Right lung (tissue), 5 donors: ENCODE results near the gene DGKH. TPM values are rescaled to one million over a fixed set of nuclear protein-coding genes. Genes with fewer than 3 reads are reported as not detected.
"Not testable (repeated sequence)": the region's sequence is repeated elsewhere in the genome, so short reads cannot be mapped to it uniquely, and the experiment has no call there.

Experiments used
- DNase-seq, 2 donors: peaks; one replicate each; pipeline ENCODE4 v3.0.0-alpha.2; 2013
- polyA plus RNA-seq, 5 donors: library from polyadenylated mRNA; unstranded; fragments of 120-200 nt; gene quantifications; one replicate each; pipeline versions ENCODE4 v1.2.1 to v1.2.3, GENCODE V29; 2013; ENCODE audit warnings: inconsistent platforms in 1 of 5, low replicate concordance in 1 of 5; ENCODE audit not compliant: insufficient read length in 5 of 5, insufficient read depth in 1 of 5

DGKH gene
- polyA plus RNA-seq, 5 donors = 7.6 to 12.3 (median 11.0) TPM

DNA sequence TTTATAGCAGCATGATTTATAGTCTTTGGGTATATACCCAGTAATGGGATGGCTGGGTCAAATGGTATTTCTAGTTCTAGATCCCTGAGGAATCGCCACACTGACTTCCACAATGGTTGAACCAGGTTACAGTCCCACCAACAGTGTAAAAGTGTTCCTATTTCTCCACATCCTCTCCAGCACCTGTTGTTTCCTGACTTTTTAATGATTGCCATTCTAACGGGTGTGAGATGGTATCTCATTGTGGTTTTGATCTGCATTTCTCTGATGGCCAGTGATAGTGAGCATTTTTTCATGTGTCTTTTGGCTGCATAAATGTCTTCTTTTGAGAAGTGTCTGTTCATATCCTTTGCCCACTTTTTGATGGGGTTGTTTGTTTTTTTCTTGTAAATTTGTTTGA is 114.9 kb downstream of the DGKH start:
- DNase-seq = not testable (repeated sequence)

DNA sequence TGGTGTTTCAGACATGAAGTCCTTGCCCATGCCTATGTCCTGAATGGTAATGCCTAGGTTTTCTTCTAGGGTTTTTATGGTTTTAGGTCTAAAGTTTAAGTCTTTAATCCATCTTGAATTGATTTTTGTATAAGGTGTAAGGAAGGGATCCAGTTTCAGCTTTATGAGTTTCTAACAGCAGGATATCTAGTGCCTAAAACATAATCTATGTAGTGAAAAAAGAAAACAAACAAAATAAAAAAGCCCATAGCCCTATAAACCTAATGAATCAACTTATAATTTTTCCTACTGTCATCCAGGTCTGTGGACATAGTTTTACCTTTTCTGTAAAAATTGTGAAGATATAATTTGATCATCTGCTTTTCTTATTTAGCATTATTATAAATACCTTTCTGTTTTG is 115.5 kb downstream of the DGKH start:
- DNase-seq = not testable (repeated sequence)

DNA sequence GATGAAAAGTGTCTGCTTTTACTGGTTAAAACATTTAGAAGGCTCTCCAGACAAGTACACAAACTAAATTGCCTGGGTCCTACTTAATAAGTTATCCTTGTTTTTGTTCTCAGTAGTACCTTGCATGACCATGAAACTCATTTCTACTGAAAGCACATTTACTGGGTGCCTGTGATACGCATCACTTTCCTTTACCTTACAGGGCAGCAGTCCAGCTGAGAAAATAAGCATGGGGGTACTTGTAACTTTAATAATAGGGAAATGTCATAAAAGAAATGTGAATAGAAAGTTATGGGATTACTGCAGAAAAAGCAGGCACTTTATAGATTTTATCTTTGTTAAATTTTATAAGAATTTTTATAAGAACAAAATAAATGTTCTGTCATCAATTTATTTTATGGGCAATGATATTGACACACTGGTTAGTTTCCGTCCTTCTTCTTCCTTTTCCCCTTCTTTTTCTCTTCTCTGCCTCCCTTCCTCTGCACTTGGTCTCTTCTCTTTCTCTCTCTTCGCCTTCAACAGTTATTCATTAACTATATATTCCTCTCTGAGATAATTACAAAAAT is 116.2 kb downstream of the DGKH start:
- no peak for DNase-seq

DNA sequence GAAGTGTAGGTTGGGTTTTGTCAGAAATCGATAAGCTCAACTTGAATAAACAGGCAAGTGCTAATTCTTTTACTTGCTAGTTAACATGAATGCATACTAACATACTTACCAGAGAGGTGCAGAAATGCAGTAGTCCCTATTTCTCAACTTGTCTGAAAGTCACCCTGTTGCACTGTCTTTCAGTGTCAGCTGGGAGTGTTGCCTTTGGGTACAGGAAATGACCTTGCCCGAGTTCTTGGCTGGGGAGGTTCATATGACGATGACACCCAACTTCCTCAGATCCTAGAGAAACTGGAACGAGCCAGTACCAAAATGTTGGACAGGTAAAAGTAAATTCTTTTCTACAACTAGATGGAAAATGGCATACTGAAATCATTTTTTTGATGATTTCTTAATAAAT is 120.0 kb downstream of the DGKH start:
- DNase-seq = no peak

DNA sequence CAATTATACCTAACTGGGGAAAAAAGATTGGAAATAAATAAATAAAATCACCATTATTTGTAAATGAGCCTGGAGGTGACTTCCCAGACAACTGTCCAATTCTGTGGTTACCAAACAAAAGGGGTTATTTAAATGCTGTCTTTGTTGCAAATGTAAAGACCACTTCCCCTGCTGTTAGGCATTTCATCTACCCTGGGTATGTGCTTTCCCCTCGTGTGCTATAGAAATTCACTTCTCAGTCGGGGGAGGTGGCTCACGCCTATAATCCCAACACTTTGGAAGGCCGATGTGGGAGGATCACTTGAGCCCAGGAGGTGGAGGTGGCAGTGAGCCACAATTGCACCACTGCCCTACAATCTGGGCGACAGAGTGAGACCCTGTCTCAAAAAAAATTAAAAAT is 121.6 kb downstream of the DGKH start:
- DNase-seq = no peak

DNA sequence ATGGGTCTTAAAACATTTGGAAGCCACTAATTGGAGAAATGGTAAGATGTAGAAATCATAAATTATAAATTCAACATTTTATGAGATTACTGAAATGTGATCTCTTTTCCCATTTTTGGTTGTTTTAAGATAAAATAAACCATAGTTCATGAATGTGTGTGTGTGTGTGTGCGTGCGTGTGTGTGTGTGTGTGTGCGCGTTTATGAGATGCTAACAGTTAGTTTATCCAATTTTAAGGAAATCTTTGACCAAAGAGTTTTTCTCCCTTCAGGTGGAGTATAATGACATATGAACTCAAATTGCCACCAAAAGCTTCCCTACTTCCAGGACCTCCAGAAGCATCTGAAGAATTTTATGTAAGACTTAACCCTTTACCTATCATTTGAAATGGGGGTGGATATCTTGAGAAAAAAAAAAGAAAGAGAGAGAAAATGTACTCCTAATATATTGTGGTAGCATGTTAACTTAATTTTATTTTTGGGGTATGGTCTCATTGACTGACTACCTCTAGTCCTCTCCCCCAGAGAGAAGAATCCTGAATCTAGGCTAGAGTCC is 125.4 kb downstream of the DGKH start:
- no peak for DNase-seq

DNA sequence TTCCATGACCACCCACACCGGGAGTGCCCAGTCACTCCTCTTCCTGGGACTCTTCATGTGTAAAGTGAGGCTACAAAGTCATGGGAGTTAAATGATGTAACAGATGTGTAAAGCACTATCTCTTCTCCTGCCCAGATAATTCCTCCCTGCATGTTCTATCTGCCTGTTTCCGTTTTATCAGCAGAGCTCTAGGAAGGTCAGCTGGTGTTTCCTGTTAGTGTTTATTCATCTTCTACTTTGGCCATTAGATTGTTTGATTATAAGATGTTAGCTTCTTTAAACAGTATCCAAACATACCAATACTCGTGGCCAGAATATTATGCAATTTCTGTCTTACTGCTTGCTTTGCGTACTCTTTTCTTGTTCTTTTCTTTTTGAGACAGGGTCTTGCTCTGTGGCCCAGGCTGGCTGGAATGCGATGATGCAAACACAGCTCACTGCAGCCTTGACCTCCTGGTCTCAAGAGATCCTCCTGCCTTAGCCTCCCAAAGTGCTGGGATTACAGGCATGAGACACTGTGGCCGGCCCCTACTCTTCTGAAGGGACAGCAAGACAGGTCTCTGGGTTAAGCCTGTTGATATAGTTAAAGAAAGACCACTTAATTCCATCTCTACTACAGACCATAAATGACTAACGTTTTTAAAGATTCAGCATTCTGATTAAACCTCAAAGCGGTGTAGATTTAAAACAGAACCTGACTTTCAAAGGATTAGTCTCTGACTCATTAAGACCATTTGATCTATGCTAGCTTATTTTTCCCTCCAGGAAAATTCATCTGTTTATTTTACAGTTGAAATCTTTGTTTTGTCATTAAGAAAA is 126.1 kb downstream of the DGKH start:
- no peak for DNase-seq

DNA sequence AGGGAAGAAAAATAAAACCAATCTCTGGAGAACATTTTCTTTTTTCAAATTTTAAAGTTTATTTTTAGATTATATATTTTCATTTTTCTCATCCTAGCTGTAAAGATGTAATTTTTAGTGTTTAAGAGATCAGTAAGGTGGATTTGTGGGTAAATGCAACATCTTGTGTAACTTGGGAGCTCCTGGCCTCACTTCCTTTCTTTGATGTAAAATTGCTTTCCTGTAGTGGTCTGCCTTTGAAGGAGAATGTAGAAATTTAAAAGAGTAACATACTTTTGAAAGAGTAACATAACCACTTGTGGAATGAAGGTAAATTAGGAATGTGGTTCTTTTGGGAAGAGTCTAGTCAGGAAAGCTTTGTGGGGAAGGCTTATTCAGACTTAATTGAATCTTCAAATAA is 127.8 kb downstream of the DGKH start:
- DNase-seq = no peak

DNA sequence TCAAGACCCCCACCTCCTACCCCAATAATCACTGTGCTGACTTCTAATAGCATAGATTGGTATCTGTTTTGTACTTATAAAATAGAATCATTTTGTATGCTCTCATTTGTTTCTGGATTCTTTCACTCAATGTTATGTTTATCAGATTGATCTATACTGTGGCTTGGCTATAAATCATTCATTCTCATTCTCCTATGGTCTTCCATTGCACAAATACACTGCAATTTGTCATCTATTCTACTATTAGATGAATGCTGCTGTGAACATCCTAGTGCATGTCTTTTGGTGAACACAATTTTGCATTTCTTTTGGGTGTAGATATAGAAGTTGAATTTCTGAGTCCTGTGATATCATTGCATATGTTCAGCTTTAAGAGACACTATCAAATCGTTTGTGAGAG is 128.7 kb downstream of the DGKH start:
- DNase-seq = no peak

DNA sequence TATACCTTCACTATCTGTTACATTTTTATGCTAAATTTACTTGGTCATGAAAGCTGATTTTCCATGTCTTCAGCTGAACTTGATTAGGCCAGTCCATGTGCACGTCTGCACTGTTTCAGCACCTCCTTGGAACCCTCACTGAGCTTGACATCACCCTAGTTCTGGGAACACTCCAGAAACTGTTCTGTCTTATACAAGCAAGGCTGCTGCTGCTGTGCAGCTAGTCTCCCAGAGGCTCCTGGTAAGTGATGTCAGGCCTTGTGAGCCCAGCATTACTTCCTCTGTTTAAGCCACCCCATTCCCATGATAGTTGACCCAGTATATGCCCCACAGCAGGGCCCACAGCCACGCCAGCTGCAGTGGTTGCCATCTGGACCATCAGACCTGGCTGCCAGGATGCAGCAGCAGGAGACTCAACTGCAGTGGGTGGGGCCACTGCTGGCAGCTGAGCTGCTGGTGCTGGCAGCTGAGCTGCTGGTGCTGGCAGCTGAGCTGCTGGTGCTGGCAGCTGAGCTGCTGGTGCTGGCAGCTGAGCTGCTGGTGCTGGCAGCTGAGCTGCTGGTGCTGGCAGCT is 133.0 kb downstream of the DGKH start:
- DNase-seq = no peak

DNA sequence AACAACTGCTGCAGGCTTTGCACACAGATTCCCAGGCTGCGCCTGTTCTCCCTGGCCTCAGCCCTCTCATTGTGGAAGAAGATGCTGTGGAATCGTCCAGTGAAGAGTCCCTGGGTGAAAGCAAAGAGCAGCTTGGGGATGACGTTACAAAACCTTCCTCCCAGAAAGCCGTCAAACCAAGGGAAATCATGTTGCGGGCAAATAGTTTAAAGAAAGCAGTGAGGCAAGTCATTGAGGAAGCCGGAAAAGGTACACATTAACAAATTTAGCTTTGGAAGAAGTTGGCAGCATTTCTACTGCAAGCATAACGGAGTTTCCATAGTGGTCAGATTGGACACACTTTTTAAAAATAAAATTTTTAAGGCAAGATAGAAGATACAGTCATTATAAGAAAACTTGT is 140.6 kb downstream of the DGKH start:
- DNase-seq = no peak

DNA sequence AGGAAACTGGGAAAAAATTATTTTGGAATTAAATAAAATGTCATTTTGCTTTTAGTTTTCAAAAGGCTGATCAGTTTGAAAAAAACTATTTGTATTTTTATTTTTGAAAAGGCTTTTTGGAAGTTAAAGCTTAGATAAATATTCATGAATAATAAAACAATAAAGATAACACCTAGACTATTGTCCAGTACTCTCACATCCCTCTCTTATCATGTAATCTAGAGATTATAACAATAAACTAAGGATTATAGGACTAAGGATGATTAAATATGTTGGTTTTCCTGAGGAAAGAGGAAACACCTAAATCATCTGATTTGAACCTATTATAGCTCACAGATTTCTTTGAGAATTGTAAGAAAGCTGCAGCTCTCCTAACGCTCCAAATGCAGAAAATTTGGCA is 142.1 kb downstream of the DGKH start:
- no peak for DNase-seq

DNA sequence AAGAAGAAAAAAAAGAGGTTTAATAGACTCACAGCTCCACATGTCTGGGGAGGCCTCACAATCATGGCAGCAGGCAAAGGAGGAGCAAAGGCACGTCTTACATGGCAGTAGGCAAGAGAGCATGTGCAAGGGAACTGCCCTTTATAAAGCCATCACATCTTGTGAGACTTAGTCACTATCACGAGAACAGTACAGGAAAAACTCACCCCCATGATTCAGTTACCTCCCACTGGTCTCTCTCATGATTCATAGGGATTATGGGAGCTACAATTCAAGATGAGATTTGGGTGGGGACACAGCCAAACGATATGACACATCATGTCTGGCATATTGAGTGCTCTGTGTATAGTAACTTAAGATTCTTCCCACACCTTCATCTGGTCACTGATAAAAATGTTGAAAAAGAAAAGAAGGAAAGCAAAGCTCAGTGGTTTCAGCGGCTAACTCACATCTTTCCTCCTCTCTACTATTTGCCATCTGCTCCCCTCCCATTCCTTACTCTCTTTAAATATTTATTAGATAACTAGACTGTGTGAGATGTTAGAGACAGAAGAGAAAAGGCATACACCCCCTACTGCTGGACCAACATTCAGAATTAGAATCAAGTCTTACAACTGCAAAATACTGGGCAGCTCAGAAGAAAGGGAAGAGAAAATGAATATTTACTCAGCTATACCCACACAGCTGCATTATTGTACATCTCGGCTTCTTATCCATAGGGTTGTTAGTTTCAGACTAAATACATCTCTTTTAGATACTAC is 163.4 kb downstream of the DGKH start:
- no peak for DNase-seq

DNA sequence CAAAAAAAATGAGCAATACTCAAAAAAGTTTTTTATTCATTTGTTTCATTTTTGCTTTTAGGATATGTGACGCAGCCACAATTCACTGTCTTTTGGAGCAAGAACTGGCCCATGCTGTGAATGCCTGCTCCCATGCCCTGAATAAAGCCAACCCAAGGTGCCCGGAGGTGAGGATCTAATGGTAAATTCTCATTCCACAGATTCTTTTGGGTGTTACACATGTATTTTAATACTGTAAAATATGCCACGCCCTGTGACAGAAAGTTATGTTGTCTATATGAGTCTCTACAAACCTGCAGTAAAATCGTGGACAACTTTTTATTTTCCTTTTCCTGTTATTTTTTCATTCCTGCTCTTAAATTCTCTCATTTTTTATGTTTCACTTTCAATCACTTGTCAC is 166.0 kb downstream of the DGKH start:
- DNase-seq = no peak

DNA sequence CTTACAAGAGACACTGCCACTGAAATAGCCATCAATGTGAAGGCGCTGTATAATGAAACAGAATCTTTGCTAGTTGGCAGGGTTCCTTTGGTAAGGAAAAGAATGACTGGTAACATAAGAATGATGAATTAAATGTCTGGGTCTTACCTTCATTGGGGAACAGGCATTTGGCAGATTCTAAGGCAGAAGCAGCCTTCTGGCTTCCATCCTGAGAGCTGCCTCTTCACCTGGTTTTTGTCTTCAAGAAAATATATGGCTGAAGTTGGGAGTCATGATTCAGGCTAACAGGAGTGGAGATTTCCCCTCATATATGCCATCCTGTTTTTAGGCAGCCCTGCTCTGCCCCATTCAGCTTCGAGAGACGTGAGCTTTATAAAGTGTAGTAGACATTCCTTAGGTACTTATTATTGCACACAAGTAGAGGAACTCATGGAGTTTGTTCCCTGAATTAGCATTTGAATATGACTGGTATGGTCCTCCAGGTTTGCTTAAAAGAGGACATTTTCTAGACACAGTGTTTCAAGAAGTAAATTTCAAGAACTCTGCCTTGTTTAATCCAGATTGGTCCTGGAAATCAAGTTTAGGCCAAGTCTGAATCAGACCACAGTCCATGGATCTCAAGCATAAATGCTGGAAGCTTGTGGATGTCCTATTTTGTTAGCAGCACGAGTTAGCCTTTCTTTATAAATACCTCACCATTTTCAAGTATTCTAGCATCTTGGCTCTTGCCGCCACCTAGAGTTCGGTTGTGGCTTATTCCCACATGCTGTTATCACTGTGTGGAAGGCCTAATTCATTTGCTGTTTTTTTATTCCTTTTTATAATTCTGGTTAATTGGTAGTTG is 167.4 kb downstream of the DGKH start:
- DNase-seq = peak in 1 of 2 donors; percentile 41

DNA sequence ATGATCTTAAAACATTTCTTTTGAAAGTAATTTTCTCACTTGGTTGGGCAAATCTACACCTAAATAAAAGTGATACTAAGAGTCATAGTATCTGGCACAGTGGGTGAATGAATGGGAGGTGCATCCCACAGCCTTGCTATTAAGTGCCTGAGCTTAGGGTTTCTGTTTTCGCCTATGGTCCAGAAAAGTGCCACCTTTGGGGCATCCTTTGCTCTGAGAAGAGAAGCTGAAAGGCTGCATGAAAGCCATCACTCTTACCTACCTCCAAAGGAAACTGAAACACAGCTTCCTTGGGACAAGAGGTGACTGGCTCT is 167.9 kb downstream of the DGKH start:
- no peak for DNase-seq

DNA sequence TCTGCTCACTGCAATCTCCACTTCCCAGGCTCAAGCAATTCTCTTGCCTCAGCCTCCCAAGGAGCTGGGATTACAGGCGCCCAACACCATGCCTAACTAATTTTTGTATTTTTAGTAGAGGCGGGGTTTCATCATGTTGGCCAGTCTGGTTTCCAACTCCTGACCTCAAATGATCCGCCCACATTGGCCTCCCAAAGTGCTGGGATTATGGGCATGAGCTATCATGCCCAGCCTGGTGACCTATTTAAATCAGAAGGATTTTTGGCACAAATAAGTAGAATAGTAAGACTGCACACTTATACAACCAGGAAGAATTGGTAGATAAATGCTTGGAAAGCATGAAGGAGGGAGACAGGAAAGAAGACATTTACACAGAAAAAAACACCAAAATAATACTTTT is 170.1 kb downstream of the DGKH start:
- no peak for DNase-seq

DNA sequence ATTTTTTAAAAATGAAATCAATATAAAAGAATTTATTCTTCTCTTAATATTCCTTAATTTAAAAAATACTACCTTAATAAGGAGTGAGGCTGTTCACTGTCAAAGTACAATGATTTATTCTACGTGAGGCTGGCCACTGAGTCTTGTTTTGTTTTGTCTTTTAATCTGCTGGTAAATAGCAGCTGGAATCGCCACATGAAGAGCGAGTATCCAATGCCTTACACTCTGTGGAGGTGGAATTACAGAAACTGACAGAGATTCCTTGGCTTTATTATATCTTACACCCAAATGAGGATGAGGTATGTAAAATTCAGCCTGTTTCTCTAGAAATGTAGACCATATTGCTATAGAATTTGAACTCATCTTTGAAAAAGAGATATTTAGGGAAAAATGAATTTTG is 170.6 kb downstream of the DGKH start:
- DNase-seq = no peak

DNA sequence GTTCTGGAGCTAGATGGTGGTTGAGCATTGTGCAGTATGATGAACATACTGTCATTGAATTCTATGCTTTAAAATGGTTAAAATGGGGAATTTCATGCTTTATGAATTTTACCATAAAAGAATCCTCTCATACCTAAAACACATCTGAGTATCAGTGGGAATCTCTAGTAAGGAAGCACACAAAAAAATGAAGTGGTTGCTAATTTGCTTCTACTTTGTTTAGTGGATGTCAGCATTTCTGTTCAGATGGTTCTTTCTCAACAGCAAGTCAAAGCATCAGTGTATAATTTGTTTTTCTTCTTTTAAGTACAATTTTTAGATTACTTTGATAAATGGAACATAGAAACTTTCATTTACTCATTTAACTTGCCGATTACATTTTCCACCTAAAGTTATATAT is 171.4 kb downstream of the DGKH start:
- no peak for DNase-seq

DNA sequence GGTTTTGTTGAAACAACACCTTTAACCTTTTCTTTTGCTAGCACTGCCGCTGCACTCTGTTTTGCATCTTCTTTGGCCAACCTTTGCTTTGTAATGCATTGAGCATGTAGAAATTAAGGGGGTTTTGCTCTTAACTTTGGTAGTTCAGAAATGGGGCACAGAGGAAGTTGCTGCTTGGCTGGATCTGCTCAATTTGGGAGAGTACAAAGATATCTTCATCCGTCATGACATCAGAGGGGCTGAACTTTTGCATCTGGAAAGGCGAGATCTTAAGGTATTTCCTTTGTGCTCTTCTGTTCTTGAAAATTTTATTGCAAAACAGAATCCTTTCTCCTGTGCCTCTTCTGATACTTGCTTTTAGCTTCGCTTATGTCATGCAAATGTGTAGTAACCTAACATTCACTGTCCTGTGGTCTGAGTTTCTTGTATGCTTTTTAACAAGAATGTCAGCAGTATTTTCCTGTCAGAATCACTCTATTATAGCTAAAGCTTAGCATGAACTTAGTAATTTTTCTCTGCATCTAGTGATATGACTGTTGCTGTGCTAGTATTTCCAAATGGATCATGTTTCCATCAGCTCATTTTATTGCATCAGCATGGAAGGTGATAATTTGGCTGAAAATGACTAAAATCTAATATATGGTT is 172.8 kb downstream of the DGKH start:
- DNase-seq = peak; percentile 87 to 90

DNA sequence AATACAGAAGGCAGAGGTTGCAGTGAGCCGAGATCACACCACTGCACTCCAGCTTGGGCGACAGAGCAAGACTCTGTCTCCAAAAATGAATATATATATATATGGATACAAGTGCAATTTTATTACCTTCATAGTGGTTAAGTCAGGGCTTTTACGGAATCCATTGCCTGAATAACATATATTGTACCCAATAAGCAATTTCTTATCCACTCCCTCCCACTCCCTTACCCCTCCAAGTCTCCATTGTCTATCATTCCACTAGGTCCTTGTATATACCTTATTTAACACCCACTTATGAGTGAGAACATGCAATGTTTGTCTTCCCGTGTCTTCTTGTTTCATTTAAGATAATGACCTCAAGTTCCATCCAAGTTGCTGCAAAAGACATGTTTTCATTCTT is 175.2 kb downstream of the DGKH start:
- DNase-seq = no peak
